Measurements from ENCODE around the gene CORO6.

DNA sequence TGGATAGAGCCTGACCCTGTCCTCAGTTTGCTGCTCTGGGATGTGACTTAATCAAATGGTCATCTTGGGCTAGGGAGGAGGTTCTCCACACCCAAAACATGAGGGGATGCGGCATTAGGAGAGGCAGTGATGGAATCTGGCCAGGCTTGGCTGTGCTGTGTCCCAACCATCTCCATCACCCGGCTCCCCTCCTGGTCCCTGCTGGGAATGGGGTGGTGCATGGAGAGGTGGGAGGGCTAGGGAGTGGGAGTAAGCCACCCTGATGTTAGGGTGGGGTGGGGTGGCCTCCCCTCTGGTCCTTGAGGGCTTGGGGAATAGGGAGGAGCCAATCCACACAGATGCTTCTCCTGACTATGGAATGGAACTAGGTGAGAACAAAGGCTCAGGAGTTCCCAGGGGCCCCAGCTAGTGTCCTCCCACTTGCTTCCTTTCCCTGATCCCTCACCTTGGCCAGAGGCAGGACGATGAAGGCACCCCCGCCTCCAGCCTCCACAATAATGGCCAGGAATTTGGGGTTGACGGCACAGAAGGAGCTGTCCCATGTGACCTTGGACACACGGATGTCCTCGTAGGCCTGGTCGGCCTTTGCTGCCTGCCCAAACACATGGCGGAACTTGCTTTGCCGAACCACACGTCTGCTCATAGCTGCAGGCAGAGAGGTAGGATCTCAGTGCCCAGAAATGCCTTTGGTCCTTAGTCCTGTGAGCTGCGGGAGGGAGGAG, 1.8 kb downstream of the CORO6 start:
- TF ChIP-seq, protein P1, sequence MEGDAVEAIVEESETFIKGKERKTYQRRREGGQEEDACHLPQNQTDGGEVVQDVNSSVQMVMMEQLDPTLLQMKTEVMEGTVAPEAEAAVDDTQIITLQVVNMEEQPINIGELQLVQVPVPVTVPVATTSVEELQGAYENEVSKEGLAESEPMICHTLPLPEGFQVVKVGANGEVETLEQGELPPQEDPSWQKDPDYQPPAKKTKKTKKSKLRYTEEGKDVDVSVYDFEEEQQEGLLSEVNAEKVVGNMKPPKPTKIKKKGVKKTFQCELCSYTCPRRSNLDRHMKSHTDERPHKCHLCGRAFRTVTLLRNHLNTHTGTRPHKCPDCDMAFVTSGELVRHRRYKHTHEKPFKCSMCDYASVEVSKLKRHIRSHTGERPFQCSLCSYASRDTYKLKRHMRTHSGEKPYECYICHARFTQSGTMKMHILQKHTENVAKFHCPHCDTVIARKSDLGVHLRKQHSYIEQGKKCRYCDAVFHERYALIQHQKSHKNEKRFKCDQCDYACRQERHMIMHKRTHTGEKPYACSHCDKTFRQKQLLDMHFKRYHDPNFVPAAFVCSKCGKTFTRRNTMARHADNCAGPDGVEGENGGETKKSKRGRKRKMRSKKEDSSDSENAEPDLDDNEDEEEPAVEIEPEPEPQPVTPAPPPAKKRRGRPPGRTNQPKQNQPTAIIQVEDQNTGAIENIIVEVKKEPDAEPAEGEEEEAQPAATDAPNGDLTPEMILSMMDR (CRISPR knock-in tag; IDR thresholded peaks at IDR 0.05), result no peak
- TF ChIP-seq, protein P2, sequence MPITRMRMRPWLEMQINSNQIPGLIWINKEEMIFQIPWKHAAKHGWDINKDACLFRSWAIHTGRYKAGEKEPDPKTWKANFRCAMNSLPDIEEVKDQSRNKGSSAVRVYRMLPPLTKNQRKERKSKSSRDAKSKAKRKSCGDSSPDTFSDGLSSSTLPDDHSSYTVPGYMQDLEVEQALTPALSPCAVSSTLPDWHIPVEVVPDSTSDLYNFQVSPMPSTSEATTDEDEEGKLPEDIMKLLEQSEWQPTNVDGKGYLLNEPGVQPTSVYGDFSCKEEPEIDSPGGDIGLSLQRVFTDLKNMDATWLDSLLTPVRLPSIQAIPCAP (CRISPR knock-in tag; IDR thresholded peaks at IDR 0.05; ENCODE audit: low read depth), result no peak
- no peak for TF ChIP-seq YY1 (IDR thresholded peaks at IDR 0.05; ENCODE audit: insufficient read depth, insufficient replicate concordance, low read depth, low read length)
- TF ChIP-seq ZNF121 (CRISPR knock-in tag; IDR thresholded peaks at IDR 0.05), result no peak
- no peak for TF ChIP-seq ZBTB21 (CRISPR knock-in tag; IDR thresholded peaks at IDR 0.05)
- no peak for TF ChIP-seq HMG20B (CRISPR knock-in tag; conservative IDR thresholded peaks at IDR 0.05)
- no peak for TF ChIP-seq SKIL (CRISPR knock-in tag; IDR thresholded peaks at IDR 0.05; ENCODE audit: borderline replicate concordance)
- no peak for TF ChIP-seq ZNF326 (CRISPR knock-in tag; IDR thresholded peaks at IDR 0.05; ENCODE audit: borderline replicate concordance)
- TF ChIP-seq ZNF260 (CRISPR knock-in tag; IDR thresholded peaks at IDR 0.05; ENCODE audit: borderline replicate concordance, low read depth), result no peak
- TF ChIP-seq ADNP (CRISPR knock-in tag; IDR thresholded peaks at IDR 0.05), result no peak
